Stimulated activated CD4-positive, alpha-beta T cell treated with anti-CD3 and anti-CD28 coated beads, TNF-alpha, amount 100 ng/mL, for 4 hours (primary cell): ENCODE measurements around the gene FAF2.
"Not testable (repeated sequence)": the region's sequence is repeated elsewhere in the genome, so short reads cannot be mapped to it uniquely, and the experiment has no call there.

Source experiments
- DNase-seq, 3 experiments: peaks; one replicate each; pipeline ENCODE4 v3.0.0-alpha.2; 2020; ENCODE audit warnings: low read depth in 3 of 3

Gene FAF2

GRCh38 chr5:176416965-176417364, 31.2 kb upstream of the FAF2 start:
- DNase-seq, result no peak

- DNase-seq, result no peak
These were observed 29.9 kb upstream of the FAF2 start for GRCh38 chr5:176418251-176418650.

GRCh38 chr5:176420086-176420485, 28.1 kb upstream of the FAF2 start:
- DNase-seq, result no peak

- DNase-seq, result no peak
These were observed 27.1 kb upstream of the FAF2 start for GRCh38 chr5:176420972-176421544.

GRCh38 chr5:176424181-176424580, 24.0 kb upstream of the FAF2 start:
- no peak for DNase-seq

- DNase-seq, result no peak
These were observed 23.0 kb upstream of the FAF2 start for GRCh38 chr5:176425138-176425537.

GRCh38 chr5:176425791-176426190, 22.4 kb upstream of the FAF2 start:
- DNase-seq, result no peak

- DNase-seq, result no peak
These were observed 21.3 kb upstream of the FAF2 start for GRCh38 chr5:176426876-176427275.

GRCh38 chr5:176427971-176428370, 20.2 kb upstream of the FAF2 start:
- no peak for DNase-seq

- no peak for DNase-seq
These were observed 18.2 kb upstream of the FAF2 start for GRCh38 chr5:176429972-176430371.

GRCh38 chr5:176432707-176433106, 15.5 kb upstream of the FAF2 start:
- DNase-seq, result no peak

GRCh38 chr5:176436656-176437055, 11.5 kb upstream of the FAF2 start:
- no peak for DNase-seq

GRCh38 chr5:176438959-176439757, 9.0 kb upstream of the FAF2 start:
- DNase-seq, result no peak

GRCh38 chr5:176440927-176441706, 7.1 kb upstream of the FAF2 start:
- DNase-seq, result no peak

GRCh38 chr5:176441921-176442323, 6.3 kb upstream of the FAF2 start:
- DNase-seq, result no peak

- DNase-seq, result not testable (repeated sequence)
These were observed 5.3 kb upstream of the FAF2 start for GRCh38 chr5:176442911-176443310.

GRCh38 chr5:176444742-176445141, 3.4 kb upstream of the FAF2 start:
- DNase-seq, result no peak

- DNase-seq, result no peak
These were observed 2.0 kb upstream of the FAF2 start for GRCh38 chr5:176446028-176446665.

GRCh38 chr5:176446884-176447590, 1.1 kb upstream of the FAF2 start:
- DNase-seq, result peak in 2 of 3 experiments; percentile 2 to 4

GRCh38 chr5:176447591-176447977, 601 bp upstream of the FAF2 start:
- DNase-seq, result peak in 2 of 3 experiments; percentile 8 to 18

- no peak for DNase-seq
These were observed 1.9 kb downstream of the FAF2 start for GRCh38 chr5:176450077-176450476.
